HG02610 (cell line): ENCODE results near the gene MICALL1.

Experiments used
- ATAC-seq: cut with Tn5 transposase; IDR thresholded peaks from one replicate; pipeline ENCODE4 v1.9.1; 2021; ENCODE audit warnings: mild to moderate bottlenecking, moderate library complexity; ENCODE audit not compliant: unreplicated experiment

MICALL1 gene

GRCh38 chr22:37905534-37906363, at the start of gene MICALL1:
TSS of gene MICALL1 (plus strand) at chr22:37906297. CDS start at chr22:37906423, 126 bp downstream.
- peak; percentile 68 for ATAC-seq

GRCh38 chr22:37860796-37861421, 45.2 kb upstream of the MICALL1 start:
- ATAC-seq, result no peak

- no peak for ATAC-seq
Observed at GRCh38 chr22:37862570-37863325, 43.3 kb upstream of the MICALL1 start.

GRCh38 chr22:37865510-37865909, 40.6 kb upstream of the MICALL1 start:
- no peak for ATAC-seq

GRCh38 chr22:37870273-37870672, 35.8 kb upstream of the MICALL1 start:
- ATAC-seq, result no peak

- ATAC-seq, result no peak
Observed at GRCh38 chr22:37880668-37881440, 25.2 kb upstream of the MICALL1 start.

- ATAC-seq, result no peak
Observed at GRCh38 chr22:37884420-37884819, 21.7 kb upstream of the MICALL1 start.

GRCh38 chr22:37887584-37888378, 18.3 kb upstream of the MICALL1 start:
- no peak for ATAC-seq

- no peak for ATAC-seq
Observed at GRCh38 chr22:37891926-37892325, 14.2 kb upstream of the MICALL1 start.

GRCh38 chr22:37892566-37893335, 13.3 kb upstream of the MICALL1 start:
- no peak for ATAC-seq

- no peak for ATAC-seq
Observed at GRCh38 chr22:37893583-37893983, 12.5 kb upstream of the MICALL1 start.

GRCh38 chr22:37894939-37895670, 11.0 kb upstream of the MICALL1 start:
- ATAC-seq, result no peak

- peak; percentile 80 for ATAC-seq
Observed at GRCh38 chr22:37896181-37896592, 9.9 kb upstream of the MICALL1 start.

GRCh38 chr22:37896939-37897338, 9.2 kb upstream of the MICALL1 start:
- no peak for ATAC-seq

GRCh38 chr22:37897807-37898206, 8.3 kb upstream of the MICALL1 start:
- no peak for ATAC-seq

GRCh38 chr22:37898441-37899181, 7.5 kb upstream of the MICALL1 start:
- ATAC-seq, result no peak

- ATAC-seq, result no peak
Observed at GRCh38 chr22:37904572-37905533, 1.2 kb upstream of the MICALL1 start.
